Fibroblast of the aortic adventitia (primary cell): Measurements from ENCODE around the gene PIBF1. TPM values are rescaled to one million over a fixed set of nuclear protein-coding genes. Genes with fewer than 3 reads are reported as not detected.

Source experiments
- DNase-seq: peaks from one replicate; pipeline ENCODE4 v3.0.0-alpha.2; 2010; ENCODE audit warnings: low read depth
- H3K4me3 ChIP-seq: 2 replicates; pipeline ENCODE4 v1.5.1; 2011; ENCODE audit warnings: low read depth, mild to moderate bottlenecking, control low read depth, low read length, moderate library complexity
- CTCF ChIP-seq: IDR thresholded peaks from 2 replicates; pipeline ENCODE4 v1.5.1; 2011; ENCODE audit warnings: mild to moderate bottlenecking, low read length, control low read depth, inconsistent platforms; ENCODE audit not compliant: insufficient read depth
- total RNA-seq: library from RNA; depleted of rRNA; stranded (reverse); fragments of >200 nt; gene quantifications from 2 replicates; pipeline ENCODE4 v1.2.3, GENCODE V29; 2012; ENCODE audit warnings: low replicate concordance

PIBF1 gene
- total RNA-seq, 1 donor: 31.6 TPM

GRCh38 chr13:73056565-73056962 lies 274.6 kb downstream of the PIBF1 start:
- no peak for TF ChIP-seq CTCF
- no peak for DNase-seq

GRCh38 chr13:73057284-73058063 lies 275.5 kb downstream of the PIBF1 start:
- H3K4me3 ChIP-seq: no peak overlapping the region
- DNase-seq: no peak
- TF ChIP-seq CTCF: no peak

More at GRCh38 chr13:73056565-73056962, 274.6 kb downstream of the PIBF1 start:
- H3K4me3 ChIP-seq: no peak overlapping the region

GRCh38 chr13:73058064-73058313 lies 276.1 kb downstream of the PIBF1 start:
- no peak for TF ChIP-seq CTCF
- no peak for DNase-seq
- H3K4me3 ChIP-seq: no peak overlapping the region

- no peak for TF ChIP-seq CTCF
- DNase-seq: no peak
- peak overlapping the region; percentile 70 for H3K4me3 ChIP-seq
These were observed 276.5 kb downstream of the PIBF1 start for GRCh38 chr13:73058432-73058735.

GRCh38 chr13:73058736-73059459 lies 277.0 kb downstream of the PIBF1 start, which contains the start of gene KLF5:
KLF5 (plus strand) TSS chr13:73059005; CDS start chr13:73059328, 323 bp downstream.
- peak; percentile 81 for DNase-seq
- TF ChIP-seq CTCF: no peak
- H3K4me3 ChIP-seq: peak within 1 kb of the TSS; percentile 79

GRCh38 chr13:73059460-73060250 lies 277.7 kb downstream of the PIBF1 start:
- no peak for DNase-seq
- peak overlapping the region; percentile 79 for H3K4me3 ChIP-seq
- no peak for TF ChIP-seq CTCF
